SU-DHL-6 (cell line): ENCODE results near the gene DTD2.

ENCODE experiments used
- EZH2phosphoT487 ChIP-seq: fragments of 200-600 bp; sonication (generic), shearing (Covaris generic); conservative IDR thresholded peaks from 2 replicates; pipeline ENCODE4 v1.6.1; 2018; ENCODE audit warnings: mild to moderate bottlenecking, antibody characterized with exemption, low read length, moderate library complexity, mixed read lengths
- TF ChIP-seq, protein P1 (sequence below): fragments of 200-600 bp; sonication (generic); IDR thresholded peaks from one replicate; pipeline ENCODE4 v1.5.1; 2017; ENCODE audit warnings: antibody characterized with exemption, mild to moderate bottlenecking, low read length, moderate library complexity; ENCODE audit not compliant: insufficient read depth, poor library complexity, severe bottlenecking

DNA sequence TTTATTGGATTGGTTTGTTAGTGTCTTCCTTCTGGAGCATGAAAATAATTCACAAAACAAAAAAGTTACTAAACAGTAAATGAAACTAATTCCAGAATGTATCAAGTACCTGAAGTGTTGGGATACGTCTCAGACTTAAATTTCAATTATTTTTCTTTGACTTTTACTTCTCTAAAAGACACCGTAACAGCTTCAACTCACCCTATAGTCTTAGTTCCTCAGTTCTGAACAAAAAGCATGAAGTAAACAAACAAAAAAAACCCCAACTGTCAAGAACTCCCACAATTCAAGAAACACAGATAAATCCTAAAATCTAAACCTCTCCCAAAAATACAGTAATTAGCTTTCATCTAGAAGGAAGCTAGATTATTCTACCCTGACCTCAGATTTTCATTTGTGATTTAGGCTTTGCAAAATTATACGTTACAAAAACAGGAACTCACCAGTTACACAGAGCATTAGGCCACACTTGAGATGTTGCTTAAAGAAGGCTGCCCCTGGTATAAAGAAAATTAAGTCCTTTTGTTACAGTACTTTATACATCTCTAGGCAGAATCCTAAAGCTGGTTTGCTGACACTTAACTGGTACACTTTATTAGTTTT is 47.2 kb downstream of the DTD2 start:
- TF ChIP-seq, protein P1, sequence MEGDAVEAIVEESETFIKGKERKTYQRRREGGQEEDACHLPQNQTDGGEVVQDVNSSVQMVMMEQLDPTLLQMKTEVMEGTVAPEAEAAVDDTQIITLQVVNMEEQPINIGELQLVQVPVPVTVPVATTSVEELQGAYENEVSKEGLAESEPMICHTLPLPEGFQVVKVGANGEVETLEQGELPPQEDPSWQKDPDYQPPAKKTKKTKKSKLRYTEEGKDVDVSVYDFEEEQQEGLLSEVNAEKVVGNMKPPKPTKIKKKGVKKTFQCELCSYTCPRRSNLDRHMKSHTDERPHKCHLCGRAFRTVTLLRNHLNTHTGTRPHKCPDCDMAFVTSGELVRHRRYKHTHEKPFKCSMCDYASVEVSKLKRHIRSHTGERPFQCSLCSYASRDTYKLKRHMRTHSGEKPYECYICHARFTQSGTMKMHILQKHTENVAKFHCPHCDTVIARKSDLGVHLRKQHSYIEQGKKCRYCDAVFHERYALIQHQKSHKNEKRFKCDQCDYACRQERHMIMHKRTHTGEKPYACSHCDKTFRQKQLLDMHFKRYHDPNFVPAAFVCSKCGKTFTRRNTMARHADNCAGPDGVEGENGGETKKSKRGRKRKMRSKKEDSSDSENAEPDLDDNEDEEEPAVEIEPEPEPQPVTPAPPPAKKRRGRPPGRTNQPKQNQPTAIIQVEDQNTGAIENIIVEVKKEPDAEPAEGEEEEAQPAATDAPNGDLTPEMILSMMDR, result no peak
- TF ChIP-seq EZH2phosphoT487, result no peak
